Kidney glomerular epithelial cell (primary cell): ENCODE data around the gene MRPL34.

Source experiments
- DNase-seq: peaks from one replicate; lab custom pipeline; 2025; lab: John Stamatoyannopoulos, UW

MRPL34 gene

DNA sequence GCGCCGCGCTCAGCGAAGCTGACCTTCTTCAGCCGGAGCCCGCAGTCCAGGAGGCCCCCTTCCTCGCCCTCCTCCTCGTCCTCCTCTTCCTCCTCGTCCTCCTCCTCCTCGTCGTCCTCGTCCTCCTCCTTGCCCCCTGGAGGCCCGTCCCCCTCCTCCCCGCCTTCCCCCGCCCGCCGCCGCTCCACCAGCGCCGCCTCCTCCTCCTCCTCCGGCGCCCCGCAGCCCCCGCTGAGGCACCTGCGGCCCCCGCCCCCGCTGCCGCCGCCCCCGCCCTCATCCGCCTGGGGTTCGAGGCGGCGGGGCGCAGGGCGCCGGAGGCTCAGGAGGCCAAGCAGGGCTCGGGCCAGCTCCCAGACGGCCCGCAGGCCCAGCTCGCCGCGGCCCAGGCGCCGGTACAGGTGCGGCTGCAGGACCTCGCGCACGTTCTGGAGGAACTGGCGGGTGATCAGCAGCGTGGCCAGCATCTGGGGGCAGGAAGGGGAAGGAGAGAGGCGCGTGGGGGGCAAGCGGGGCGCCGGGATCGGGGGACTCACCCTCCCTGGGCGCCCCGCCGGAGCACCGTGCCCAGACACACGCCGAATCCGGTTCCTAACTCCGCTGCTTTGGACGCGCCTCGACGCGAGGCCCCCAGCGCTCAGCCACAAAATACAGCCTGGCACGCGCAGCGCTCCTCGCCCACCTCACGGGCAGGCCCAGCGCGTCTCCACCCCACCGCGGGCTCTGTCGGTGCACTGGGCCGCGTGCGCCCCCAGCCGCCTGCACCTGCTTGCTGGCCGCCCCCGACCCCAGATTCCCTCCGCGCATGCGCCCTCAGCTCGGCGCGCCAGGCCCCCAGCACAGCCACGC is 23.1 kb downstream of the MRPL34 start:
- DNase-seq: no peak

DNA sequence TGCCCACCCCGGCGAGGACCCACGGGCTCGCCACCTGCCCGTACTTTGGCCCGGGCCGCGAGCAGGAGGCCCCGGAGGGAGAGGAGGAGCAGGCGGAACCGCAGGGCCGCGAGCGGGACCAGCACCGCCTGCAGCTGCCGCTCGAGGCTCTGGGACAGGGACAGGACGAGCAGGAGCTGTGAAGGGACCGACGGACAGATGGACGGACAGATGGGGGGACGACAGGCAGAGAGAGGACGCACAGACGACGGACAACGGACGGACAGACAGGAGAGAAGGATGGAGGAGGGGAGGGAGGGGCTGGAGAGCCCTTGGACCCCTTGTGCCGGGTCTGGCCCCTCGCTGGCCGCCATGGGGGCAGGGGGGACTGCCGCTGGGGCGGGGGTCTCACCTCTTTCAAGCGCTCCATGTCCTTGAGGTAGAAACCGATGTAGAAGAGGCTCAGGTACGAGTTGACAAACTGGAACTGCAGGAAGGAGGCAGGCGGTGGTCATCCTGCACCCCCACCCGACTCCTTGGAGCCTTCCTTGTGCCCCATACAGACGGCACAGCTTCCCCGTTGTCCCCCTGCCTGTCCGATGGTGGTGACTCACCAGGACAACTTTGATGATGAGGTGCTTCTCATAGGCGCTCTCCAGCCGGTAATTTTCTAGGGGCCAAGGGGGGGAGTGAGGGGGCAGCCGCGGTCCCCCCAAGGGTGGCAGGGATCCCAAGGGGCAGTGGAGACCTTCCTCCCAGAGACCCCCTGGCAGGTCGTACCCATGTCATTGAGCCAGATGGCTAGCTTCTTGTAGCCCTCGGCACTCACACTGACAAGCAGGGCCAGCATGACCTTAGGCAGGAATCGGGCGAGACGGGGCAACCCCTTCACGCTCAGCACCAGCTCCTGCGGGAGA is 23.9 kb downstream of the MRPL34 start:
- DNase-seq: no peak

DNA sequence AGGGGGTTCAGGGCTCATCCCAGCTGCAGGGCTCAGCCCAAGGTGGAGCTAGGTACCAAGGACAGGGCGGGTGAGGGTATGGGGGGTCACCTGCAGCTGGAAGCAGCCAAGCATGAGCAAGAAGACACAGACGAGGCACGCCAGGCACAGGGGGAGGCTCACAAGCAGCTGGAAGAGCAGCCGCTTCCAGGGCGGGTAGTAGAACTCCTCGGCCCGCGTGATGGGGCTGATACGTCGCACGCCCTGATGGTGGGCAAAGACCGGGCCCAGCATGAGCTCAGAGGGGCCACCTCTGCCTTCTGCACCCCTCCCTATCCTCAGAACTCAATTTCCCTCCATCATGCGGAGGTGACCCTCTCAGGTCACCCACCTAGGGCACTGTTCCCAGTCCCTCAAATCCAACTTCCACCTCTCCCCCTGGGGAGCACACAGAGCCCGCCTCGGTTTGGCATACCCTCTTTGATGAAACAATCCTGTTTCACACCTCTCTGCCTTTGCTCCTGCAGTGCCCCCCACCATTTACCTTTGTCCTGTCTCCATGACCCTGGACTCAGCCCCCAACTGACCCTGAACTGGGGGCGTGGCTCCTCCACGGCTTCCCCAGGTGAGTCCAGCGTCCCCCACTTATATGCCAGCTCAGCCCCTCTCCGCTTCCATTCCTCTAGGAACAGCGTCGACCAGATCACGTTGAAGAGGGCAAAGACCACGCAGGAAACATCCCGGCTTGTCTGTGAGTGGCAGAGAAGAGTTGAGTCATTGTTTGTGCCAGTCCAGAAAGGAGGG is 24.8 kb downstream of the MRPL34 start:
- no peak for DNase-seq

DNA sequence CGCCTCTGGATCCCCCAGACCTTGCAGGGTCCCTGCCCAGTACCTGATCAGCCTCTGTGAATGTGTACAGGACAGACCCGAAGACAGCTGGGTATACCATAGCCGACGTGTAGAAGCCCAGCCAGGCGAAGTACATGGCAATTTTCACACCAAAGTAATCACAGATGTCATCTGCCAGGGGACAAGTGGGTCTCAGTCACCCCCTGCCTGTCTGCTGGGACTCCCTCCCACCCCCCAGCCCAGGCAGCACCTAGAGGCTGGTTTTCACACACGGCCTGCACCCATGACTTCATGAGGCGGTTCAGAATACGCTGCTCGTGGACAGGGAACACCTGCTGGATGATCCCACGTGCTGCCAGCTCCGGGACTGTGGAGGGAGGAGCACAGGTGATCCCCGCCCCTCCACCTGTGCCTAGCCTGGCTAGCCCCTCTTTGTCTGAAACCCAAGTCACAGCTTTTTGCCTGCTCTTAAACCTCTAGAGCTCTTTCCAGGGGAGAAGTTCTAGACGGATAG is 25.4 kb downstream of the MRPL34 start:
- no peak for DNase-seq

DNA sequence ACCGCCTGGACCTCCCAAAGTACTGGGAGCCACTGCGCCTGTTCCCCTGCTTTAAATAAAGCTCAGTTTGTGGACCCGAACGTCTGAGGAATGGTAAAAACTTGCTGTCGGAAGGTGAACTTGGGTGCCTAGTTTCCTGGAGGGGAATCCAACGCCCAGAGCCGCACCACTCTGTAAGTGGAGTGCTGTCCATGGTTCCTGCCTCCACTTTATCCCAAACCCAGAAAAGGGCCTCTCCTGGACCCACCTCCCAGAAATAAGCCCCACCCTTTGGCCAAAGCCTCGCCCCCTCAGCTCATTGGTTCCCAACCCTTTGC is 26.6 kb downstream of the MRPL34 start:
- no peak for DNase-seq

DNA sequence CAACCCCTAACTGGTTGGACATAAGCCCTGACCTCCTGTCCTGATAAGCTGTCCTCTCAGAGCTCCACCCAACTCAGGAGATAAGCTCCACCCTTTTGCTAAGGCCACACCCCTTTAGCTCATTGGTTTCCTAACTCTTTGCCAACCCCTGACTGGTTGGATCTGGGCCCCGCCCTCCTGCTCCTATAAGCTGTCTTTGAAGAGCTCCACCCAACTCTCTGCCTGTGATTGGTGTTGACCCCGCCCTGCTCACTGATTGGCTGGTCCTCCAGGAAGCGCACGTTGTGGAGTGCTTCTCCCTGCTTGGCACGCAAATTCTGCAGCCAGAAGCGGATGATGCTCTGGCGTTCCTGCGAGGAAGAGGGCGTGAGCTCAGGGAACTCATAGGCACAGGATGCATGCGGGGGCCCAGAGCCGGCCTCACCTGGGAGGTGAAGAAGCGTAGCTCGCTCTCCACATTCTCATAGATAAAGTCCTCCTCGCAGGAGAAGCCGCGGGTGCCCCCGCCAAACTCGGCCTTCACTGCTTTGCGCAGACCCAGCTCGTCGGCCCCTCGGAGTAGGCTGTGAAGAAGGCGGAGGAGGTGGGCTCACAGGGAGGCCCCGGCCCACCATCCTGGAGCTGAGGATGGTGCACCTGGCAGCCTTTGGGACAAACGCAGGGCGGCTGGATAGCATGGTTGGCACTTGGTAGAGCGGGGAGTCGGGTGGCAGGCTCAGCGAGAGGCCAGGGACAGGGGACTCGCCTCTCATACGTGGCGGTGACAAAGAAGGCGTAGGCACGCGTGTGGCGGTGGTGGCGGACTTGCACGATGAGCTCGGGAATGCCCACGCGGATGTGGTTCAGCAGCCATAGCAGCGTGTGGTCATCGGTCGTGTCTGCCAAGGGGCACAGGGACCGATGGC is 27.3 kb downstream of the MRPL34 start:
- DNase-seq: no peak

DNA sequence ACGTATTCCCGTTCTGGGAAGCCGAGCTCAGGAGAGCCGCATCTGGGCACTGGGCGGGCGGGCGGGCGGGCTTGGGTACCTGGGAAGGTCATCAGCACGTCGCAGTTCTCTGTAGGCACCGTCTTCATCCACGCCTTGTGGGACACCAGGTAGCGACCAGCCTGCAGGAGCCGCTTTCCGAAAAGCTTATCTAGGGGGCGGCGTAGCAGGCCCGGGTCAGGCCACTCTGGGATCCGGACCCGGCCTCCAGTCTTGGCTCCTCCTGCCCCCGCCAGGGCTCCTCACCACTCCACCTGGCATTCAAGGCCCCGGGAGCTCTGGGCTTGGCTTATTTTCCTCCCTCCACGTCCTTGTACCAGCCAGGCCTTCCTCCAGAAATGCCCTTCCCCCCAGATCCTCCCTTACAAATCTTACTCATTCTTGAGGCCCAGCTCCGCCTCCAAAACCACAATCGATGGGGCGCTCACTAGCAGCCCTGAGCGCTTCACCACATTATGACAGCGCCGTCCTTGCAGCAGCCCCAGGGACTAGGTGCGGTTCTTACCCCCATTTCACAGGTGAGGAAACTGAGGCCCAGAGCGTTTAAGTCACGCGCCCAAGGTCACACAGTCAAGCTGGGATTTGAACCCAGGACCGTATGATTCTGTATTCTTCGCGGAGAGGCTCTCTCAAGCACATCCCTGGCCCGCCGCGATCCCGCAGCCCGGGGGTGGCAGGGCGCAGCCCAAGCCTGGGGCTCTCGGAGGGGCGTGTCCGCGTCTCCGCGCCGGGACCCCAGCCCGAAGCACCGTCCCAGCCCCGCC is 28.1 kb downstream of the MRPL34 start:
- DNase-seq: peak; percentile 68

DNA sequence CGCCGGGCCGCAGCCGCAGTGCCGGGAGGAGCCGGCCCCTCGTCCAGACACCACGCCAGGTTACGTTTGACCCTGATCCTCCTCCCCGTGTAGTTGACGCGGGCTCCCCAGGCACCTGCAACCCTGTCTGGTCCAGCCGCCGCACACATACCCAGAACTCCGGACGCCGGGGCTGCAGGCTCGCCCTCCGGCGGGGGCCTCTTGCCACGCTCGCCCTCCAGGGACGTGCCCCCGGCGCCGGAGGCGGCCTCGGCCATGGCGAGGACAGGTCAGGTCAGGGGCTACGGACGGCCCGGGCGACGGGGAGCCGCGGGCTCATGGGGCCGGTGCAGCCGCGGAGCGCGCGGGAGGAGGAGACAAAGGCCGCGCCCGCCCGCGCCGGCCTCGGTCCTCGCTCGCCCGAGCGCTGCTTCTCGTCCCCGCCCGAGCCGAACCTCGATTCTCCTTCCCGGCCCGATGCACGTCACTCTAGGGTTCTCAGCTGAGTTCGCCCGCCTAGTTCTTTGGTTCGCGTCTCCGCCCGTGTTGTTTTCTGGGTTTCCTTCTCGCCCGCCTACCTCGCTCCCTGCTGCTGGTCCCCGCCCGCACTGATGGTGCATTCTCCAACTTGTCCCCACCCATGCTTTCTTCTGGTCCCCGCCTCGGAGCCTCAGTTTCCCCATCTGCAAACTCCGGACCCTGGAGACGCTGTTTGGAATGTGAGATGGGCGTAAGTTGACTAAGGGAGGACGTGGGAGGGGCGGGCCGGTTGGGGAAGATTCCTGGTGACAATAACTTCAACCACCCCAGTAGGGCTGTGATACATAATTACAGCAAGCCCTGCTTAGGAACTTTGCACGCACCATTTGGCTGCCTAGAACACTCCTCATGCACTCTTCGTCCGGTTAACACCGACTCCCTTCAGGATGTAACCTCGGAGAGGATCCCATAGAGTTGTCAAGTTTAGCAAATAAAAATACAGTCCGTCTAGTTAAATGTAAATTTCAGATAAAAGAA is 29.0 kb downstream of the MRPL34 start, which contains the start of gene ANO8:
TSS of gene ANO8 (minus strand) at position 442 of the 996 bp plus-strand sequence. CDS start at position 257, 185 bp downstream.
- DNase-seq: peak; percentile 91

DNA sequence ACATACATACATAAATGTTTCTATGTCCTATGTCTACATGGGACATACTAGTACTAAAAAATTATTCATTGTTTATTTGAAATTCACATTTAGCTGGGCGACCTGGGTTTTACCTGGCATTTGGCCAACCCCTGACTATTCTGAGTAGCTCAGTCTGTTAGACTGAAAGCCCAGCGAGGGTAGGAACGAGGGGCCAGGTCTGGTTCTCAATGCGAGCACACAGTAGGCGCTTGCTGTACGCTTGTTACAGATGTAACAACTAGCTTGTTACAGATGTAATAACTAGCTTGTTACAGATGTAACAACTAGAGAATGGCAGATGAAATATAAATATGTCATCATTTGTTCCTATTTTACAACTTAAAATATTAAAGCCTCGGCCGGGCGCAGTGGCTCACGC is 29.9 kb downstream of the MRPL34 start:
- no peak for DNase-seq

DNA sequence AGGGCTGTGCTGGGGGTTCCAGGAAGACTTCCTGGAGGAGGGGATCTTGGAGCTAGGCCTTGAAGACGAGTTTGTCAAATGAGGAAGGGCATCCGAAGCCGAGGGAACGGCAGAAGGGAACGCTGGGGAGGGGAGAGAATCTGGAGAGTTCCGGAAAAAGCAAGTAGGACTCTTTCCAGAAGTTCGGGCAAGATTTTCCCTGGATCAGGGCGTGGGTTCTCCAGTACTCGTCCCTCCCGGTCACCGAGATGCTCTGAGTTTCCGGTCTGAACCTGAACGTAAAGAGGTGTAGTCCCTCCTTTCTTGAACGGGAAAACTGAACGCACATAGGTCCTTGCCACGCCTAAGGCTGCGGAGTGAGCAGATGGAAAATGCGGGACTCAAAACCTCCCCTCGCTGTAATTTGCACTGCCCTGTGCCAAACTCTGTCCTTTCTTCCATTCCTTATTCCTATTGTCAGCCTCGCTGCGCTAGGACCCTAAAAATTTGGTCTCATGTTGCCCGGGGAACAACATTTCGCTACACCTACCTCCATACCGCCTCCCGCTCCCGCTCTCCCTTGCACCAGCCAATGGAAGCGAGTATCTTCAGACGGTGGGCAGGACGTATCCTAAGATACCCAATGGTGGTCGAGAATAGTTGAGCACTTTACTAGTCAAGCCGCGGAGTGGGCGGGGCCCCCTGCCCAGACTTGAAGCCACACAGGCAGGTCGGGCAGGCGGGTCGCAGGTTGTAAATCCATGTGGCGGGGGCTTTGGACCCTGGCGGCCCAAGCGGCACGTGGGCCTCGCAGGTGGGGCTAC is 31.4 kb downstream of the MRPL34 start, which contains the start of gene GTPBP3:
TSS of gene GTPBP3 (plus strand) at position 682 of the 803 bp plus-strand sequence. CDS start at position 741, 59 bp downstream.
- peak; percentile 96 for DNase-seq

DNA sequence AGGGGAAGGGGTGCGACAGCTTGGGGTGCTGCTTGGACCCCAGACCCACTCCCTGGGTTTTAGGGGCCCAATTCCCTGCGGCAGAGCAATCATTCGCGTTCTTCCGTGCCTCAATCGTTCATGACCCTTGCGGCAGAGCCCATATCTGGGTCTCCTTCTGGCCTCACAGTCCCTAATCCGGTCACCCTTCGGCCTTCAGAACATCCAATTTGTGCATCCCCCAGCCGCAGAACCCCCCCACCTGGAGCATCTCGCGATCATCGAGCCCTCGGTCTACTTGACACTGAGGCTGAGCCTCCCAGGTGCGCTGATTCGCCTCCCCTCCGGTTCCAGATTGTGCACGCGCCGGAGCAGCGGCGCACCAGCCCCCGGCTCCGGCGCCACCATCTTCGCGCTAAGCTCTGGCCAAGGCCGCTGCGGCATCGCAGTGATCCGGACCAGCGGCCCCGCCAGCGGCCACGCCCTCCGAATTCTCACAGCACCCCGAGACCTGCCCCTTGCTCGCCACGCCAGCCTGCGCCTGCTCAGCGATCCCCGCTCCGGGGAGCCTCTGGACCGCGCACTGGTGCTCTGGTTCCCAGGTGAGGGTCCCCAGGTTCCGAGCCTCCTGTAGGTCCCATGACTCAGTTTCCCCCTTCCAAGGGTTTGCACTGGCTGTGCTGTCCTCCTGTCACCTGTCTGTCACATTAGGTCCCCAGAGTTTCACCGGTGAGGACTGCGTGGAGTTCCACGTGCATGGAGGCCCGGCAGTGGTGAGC is 32.2 kb downstream of the MRPL34 start:
- no peak for DNase-seq

DNA sequence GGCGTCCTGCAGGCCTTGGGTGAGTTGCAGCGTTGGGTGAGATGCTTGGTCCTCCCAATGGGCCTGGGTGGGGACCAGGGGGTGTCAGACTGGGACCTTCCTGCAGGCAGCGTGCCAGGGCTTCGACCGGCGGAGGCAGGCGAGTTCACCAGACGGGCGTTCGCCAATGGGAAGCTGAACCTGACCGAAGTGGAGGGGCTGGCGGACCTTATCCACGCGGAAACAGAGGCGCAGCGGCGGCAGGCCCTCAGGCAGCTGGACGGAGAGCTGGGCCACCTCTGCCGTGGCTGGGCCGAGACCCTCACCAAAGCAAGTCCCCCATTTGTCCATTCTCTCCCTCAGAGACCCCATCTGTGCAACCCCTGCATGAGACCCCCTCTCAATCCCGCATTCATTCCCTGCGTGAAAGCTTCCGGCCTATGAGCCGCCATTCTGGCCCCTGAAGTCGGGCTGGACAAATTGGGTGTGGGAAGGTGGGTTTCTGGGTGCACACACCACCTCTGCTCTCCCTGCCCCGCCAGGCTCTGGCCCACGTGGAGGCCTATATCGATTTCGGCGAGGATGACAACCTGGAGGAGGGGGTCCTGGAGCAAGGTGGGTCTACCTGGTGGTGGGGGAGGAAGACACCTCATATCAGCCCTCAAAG is 32.9 kb downstream of the MRPL34 start:
- no peak for DNase-seq

DNA sequence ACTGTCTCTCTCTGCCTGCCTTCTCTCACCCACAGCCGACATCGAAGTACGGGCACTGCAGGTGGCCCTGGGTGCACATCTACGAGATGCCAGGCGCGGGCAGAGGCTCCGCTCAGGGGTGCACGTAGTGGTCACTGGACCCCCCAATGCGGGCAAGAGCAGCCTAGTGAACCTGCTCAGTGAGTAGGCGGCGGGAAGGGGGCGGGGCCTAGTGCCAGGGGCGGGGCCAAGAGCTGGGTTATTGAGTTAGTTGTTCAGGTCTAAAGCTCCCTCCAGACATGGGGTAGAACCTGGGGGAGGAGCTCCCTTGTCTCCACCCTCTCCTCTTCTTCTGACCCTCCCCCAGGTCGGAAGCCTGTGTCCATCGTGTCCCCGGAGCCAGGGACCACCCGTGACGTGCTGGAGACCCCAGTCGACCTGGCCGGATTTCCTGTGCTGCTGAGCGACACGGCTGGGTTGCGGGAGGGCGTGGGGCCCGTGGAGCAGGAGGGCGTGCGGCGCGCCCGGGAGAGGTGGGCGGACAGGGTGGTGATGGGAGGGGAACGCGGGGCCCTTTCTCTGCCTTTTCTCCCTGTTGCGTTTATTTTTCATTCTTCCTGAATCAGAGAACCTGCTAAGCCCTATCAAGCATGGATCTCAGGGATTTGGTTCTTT is 33.5 kb downstream of the MRPL34 start:
- DNase-seq: no peak

DNA sequence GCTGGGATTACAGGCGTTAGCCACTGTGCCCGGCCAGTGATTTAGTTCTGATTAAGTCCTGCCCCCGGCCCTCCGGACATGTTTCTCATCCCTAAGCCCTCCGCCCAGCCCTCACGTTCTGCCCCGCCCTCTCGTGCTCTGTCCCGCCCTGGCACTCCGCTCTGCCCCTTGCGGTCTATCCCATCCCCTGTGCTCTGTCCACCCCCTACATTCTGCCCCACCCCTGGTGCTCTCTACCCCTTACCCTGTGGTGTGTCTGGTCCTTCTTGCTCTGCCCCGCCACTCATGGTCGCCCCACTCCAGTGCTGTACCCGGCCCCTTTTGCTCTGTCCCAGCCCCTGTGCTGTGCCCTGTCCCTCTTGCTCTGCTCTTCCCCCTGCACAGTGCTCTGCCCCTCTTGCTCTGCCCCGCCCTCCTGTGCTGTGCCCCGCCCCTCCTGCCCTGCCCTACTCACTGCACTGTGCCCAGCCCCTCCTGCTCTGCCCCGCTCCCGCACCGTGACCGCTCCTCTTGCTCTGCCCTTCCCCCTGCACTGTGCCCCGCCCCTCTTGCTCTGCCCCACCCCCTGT is 34.7 kb downstream of the MRPL34 start:
- no peak for DNase-seq

DNA sequence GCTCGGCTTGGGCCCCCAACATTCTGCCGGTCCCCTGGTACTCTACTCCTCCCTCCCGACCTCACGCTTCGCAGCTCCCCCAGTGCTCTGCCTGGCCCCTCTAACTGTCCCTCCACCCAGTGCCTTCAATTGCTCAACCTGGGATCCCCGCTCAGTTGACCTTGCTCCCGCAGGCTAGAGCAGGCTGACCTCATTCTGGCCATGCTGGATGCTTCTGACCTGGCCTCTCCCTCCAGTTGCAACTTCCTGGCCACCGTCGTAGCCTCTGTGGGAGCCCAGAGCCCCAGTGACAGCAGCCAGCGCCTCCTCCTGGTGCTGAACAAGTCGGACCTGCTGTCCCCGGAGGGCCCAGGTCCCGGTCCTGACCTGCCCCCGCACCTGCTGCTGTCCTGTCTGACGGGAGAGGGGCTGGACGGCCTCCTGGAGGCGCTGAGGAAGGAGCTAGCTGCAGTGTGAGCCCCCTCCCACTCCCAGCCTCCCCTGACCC is 35.2 kb downstream of the MRPL34 start:
- no peak for DNase-seq

DNA sequence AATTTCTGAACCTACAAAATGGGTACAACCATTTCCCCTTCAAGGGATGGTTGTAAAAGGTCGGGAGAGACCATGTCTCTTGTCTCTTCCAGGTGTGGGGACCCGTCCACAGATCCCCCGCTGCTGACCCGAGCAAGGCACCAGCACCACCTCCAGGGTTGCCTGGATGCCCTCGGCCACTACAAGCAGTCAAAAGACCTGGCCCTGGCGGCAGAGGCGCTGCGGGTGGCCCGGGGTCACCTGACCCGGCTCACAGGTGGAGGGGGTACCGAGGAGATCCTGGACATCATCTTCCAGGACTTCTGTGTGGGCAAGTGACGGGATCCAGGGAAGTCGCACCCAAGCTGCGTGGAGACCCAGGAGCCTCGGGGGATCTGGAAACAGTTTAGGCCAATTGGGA is 35.7 kb downstream of the MRPL34 start:
- no peak for DNase-seq
